HEK293 (cell line): ENCODE data around the gene ARHGEF4.

Experiments
- CTCF ChIA-PET: fragments of 350-600 bp; formaldehyde crosslinking; extraction: SDS; loops from one replicate; lab custom pipeline; 2021; ENCODE audit warnings: antibody characterized with exemption; lab: Yijun Ruan, JAX
- POLR2A ChIA-PET: fragments of 300-600 bp; formaldehyde crosslinking; extraction: SDS; loops from one replicate; lab custom pipeline; 2020; ENCODE audit warnings: antibody characterized with exemption, inconsistent platforms; lab: Yijun Ruan, JAX
- H3K27ac ChIP-seq: fragments of 200-500 bp; sonication (Bioruptor generic); 2 replicates; pipeline ENCODE4 v1.5.1; 2014; ENCODE audit warnings: low read depth, low read length, control low read depth, inconsistent platforms; ENCODE audit errors: extremely low read depth
- H3K36me3 ChIP-seq, 2 experiments: fragments of 200-500 bp in 1 of 2; sonication (Bioruptor generic) in 1 of 2; 1 replicate in 1 of 2; 2 replicates in 1 of 2; pipeline ENCODE4 v1.5.1; 2014 to 2017; ENCODE audit warnings: inconsistent platforms in 2 of 2, low read length in 2 of 2; ENCODE audit not compliant: control insufficient read depth in 2 of 2, insufficient read depth in 1 of 2
- H3K4me1 ChIP-seq: fragments of 200-500 bp; sonication (Bioruptor generic); 2 replicates; pipeline ENCODE4 v1.5.1; 2014; ENCODE audit warnings: mild to moderate bottlenecking, low read length, inconsistent platforms; ENCODE audit not compliant: control insufficient read depth, insufficient read depth
- H3K4me3 ChIP-seq: 2 replicates; pipeline ENCODE4 v1.5.1; 2011; ENCODE audit warnings: low read depth, mild to moderate bottlenecking, control low read depth, low read length, moderate library complexity
- H3K9me3 ChIP-seq: fragments of 200-500 bp; sonication (Bioruptor generic); 2 replicates; pipeline ENCODE4 v1.5.1; 2014; ENCODE audit warnings: low read depth, low read length, inconsistent platforms; ENCODE audit not compliant: control insufficient read depth, insufficient read depth
- GLIS1 ChIP-seq: fragments of 450-650 bp; formaldehyde crosslinking; IDR thresholded peaks from 2 replicates; pipeline ENCODE4 v1.5.1; 2016; ENCODE audit warnings: missing biosample characterization, missing genetic modification characterization
- GLIS2 ChIP-seq: fragments of 450-650 bp; formaldehyde crosslinking; IDR thresholded peaks from 2 replicates; pipeline ENCODE4 v1.5.1; 2016; ENCODE audit warnings: missing biosample characterization, missing genetic modification characterization
- HOXC10 ChIP-seq: sonication (generic); formaldehyde crosslinking; IDR thresholded peaks from 2 replicates; pipeline ENCODE4 v1.8.1; 2023; ENCODE audit warnings: mild to moderate bottlenecking, missing genetic modification reagents
- ZEB2 ChIP-seq: fragments of 450-650 bp; formaldehyde crosslinking; IDR thresholded peaks from 2 replicates; pipeline ENCODE4 v1.5.1; 2016; ENCODE audit warnings: missing biosample characterization, missing genetic modification characterization
- ZNF133 ChIP-seq: fragments of 450-650 bp; formaldehyde crosslinking; IDR thresholded peaks from 2 replicates; pipeline ENCODE4 v1.5.1; 2016; ENCODE audit warnings: missing biosample characterization, missing genetic modification characterization
- ZNF140 ChIP-seq: fragments of 450-650 bp; formaldehyde crosslinking; IDR thresholded peaks from 2 replicates; pipeline ENCODE4 v1.5.1; 2016; ENCODE audit warnings: missing biosample characterization, missing genetic modification characterization
- ZNF19 ChIP-seq: fragments of 450-650 bp; formaldehyde crosslinking; IDR thresholded peaks from 2 replicates; pipeline ENCODE4; 2016; ENCODE audit warnings: missing biosample characterization, missing genetic modification characterization, low read depth
- ZNF292 ChIP-seq: fragments of 450-650 bp; formaldehyde crosslinking; IDR thresholded peaks from 2 replicates; pipeline ENCODE4 v1.5.1; 2016; ENCODE audit warnings: low read depth, missing biosample characterization, missing genetic modification characterization, borderline replicate concordance
- ZNF324 ChIP-seq: fragments of 450-650 bp; formaldehyde crosslinking; IDR thresholded peaks from 2 replicates; pipeline ENCODE4 v1.5.1; 2016; ENCODE audit warnings: missing biosample characterization, missing genetic modification characterization
- ZNF366 ChIP-seq: fragments of 450-650 bp; formaldehyde crosslinking; conservative IDR thresholded peaks from 2 replicates; pipeline ENCODE4 v1.5.1; 2016; ENCODE audit warnings: missing biosample characterization, missing genetic modification characterization
- ZNF394 ChIP-seq: fragments of 450-650 bp; formaldehyde crosslinking; IDR thresholded peaks from 2 replicates; pipeline ENCODE4 v1.5.1; 2016; ENCODE audit warnings: missing biosample characterization, missing genetic modification characterization, mild to moderate bottlenecking, moderate library complexity, borderline replicate concordance
- ZNF404 ChIP-seq: fragments of 450-650 bp; formaldehyde crosslinking; IDR thresholded peaks from 2 replicates; pipeline ENCODE4 v1.5.1; 2017; ENCODE audit warnings: missing biosample characterization, missing genetic modification characterization
- ZNF423 ChIP-seq: fragments of 450-650 bp; formaldehyde crosslinking; IDR thresholded peaks from 2 replicates; pipeline ENCODE4 v1.5.1; 2016; ENCODE audit warnings: missing biosample characterization, missing genetic modification characterization
- ZNF571 ChIP-seq: fragments of 450-650 bp; formaldehyde crosslinking; IDR thresholded peaks from 2 replicates; pipeline ENCODE4 v1.5.0; 2017; ENCODE audit warnings: missing biosample characterization, missing genetic modification characterization
- ZNF610 ChIP-seq: fragments of 450-650 bp; formaldehyde crosslinking; IDR thresholded peaks from 2 replicates; pipeline ENCODE4 v1.5.1; 2016; ENCODE audit warnings: missing biosample characterization, missing genetic modification characterization, borderline replicate concordance
- ZNF623 ChIP-seq: fragments of 450-650 bp; formaldehyde crosslinking; IDR thresholded peaks from 2 replicates; pipeline ENCODE4 v1.5.1; 2016; ENCODE audit warnings: missing biosample characterization, missing genetic modification characterization
- TF ChIP-seq, protein P1 (sequence below): fragments of 450-650 bp; formaldehyde crosslinking; IDR thresholded peaks from 2 replicates; pipeline ENCODE4 v1.5.1; 2016; ENCODE audit warnings: missing biosample characterization, missing genetic modification characterization
- TF ChIP-seq, protein P2 (sequence below): fragments of 450-650 bp; formaldehyde crosslinking; IDR thresholded peaks from 2 replicates; pipeline ENCODE4 v1.5.1; 2016; ENCODE audit warnings: missing biosample characterization, missing genetic modification characterization
- TF ChIP-seq, protein P3 (sequence below): fragments of 450-650 bp; IDR thresholded peaks from 2 replicates; pipeline ENCODE4 v1.5.1; 2018; ENCODE audit warnings: missing biosample characterization, missing genetic modification characterization
- TF ChIP-seq, protein P4 (sequence below): fragments of 450-650 bp; formaldehyde crosslinking; IDR thresholded peaks from 2 replicates; pipeline ENCODE4 v1.5.1; 2016; ENCODE audit warnings: missing biosample characterization, missing genetic modification characterization

Gene ARHGEF4

DNA sequence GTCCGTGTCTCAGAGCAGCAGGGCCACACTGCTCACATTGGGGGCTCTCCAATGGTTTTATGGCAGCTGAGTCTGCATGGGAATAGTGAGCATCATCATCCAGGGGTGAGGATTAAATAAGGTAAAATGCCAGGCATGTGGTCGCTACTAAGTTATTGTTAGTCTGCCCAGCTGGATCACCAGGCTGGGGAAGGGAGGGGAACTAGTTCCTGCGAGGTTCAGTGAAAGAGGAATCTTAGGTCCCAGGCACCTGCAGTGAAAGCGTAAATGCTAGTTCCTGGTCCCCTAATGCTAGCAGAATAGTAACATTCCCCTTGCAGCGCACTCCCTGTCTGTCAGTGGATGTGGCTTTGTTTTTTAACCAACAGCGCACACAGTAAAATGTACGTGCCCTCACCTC is 60.1 kb downstream of the ARHGEF4 start:
- POLR2A ChIA-PET: no interaction called here
- TF ChIP-seq GLIS1 (tag by site-specific recombination) (no peak), ZNF623 (tag by site-specific recombination) (no peak), ZNF571 (tag by site-specific recombination) (no peak), ZNF292 (tag by site-specific recombination) (no peak), ZNF366 (tag by site-specific recombination) (no peak), ZNF404 (tag by site-specific recombination) (no peak), GLIS2 (tag by site-specific recombination) (no peak), ZNF423 (no peak), ZNF133 (no peak), ZEB2 (tag by site-specific recombination) (no peak), ZNF610 (tag by site-specific recombination) (no peak), ZNF324 (tag by site-specific recombination) (no peak), ZNF19 (tag by site-specific recombination) (no peak), ZNF140 (tag by site-specific recombination) (no peak), HOXC10 (CRISPR knock-in tag) (no peak), ZNF394 (no peak)
- TF ChIP-seq, protein P1, sequence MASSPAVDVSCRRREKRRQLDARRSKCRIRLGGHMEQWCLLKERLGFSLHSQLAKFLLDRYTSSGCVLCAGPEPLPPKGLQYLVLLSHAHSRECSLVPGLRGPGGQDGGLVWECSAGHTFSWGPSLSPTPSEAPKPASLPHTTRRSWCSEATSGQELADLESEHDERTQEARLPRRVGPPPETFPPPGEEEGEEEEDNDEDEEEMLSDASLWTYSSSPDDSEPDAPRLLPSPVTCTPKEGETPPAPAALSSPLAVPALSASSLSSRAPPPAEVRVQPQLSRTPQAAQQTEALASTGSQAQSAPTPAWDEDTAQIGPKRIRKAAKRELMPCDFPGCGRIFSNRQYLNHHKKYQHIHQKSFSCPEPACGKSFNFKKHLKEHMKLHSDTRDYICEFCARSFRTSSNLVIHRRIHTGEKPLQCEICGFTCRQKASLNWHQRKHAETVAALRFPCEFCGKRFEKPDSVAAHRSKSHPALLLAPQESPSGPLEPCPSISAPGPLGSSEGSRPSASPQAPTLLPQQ: no peak
- TF ChIP-seq, protein P2, sequence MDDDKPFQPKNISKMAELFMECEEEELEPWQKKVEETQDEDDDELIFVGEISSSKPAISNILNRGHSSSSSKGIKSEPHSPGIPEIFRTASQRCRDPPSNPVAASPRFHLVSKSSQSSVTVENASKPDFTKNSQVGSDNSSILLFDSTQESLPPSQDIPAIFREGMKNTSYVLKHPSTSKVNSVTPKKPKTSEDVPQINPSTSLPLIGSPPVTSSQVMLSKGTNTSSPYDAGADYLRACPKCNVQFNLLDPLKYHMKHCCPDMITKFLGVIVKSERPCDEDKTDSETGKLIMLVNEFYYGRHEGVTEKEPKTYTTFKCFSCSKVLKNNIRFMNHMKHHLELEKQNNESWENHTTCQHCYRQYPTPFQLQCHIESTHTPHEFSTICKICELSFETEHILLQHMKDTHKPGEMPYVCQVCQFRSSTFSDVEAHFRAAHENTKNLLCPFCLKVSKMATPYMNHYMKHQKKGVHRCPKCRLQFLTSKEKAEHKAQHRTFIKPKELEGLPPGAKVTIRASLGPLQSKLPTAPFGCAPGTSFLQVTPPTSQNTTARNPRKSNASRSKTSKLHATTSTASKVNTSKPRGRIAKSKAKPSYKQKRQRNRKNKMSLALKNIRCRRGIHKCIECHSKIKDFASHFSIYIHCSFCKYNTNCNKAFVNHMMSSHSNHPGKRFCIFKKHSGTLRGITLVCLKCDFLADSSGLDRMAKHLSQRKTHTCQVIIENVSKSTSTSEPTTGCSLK (tag by site-specific recombination): no peak
- TF ChIP-seq, protein P3, sequence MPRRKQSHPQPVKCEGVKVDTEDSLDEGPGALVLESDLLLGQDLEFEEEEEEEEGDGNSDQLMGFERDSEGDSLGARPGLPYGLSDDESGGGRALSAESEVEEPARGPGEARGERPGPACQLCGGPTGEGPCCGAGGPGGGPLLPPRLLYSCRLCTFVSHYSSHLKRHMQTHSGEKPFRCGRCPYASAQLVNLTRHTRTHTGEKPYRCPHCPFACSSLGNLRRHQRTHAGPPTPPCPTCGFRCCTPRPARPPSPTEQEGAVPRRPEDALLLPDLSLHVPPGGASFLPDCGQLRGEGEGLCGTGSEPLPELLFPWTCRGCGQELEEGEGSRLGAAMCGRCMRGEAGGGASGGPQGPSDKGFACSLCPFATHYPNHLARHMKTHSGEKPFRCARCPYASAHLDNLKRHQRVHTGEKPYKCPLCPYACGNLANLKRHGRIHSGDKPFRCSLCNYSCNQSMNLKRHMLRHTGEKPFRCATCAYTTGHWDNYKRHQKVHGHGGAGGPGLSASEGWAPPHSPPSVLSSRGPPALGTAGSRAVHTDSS: no peak
- TF ChIP-seq, protein P4, sequence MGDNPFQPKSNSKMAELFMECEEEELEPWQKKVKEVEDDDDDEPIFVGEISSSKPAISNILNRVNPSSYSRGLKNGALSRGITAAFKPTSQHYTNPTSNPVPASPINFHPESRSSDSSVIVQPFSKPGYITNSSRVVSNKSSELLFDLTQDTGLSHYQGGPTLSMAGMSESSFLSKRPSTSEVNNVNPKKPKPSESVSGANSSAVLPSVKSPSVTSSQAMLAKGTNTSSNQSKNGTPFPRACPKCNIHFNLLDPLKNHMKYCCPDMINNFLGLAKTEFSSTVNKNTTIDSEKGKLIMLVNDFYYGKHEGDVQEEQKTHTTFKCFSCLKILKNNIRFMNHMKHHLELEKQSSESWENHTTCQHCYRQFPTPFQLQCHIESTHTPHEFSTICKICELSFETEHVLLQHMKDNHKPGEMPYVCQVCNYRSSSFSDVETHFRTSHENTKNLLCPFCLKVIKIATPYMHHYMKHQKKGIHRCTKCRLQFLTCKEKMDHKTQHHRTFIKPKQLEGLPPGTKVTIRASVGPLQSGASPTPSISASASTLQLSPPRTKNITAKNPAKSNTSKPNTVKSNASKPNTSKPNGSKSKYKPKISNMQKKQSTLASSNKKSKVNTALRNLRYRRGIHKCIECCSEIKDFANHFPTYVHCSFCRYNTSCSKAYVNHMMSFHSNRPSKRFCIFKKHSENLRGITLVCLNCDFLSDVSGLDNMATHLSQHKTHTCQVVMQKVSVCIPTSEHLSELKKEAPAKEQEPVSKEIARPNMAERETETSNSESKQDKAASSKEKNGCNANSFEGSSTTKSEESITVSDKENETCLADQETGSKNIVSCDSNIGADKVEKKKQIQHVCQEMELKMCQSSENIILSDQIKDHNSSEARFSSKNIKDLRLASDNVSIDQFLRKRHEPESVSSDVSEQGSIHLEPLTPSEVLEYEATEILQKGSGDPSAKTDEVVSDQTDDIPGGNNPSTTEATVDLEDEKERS (tag by site-specific recombination): no peak
- Histone ChIP-seq H3K36me3 (no peaks in the 10 kb centered on the region), H3K27ac (no peak overlapping the region), H3K9me3 (no peaks in the 10 kb centered on the region), H3K4me3 (no peak overlapping the region), H3K4me1 (no peaks in the 10 kb centered on the region)
- CTCF ChIA-PET: interaction anchor here (0.7 to 1.0 kb wide), 2 partner anchors 23 to 569 kb away, joined by 3 to 4 read pairs; no protein-coding TSS in a partner anchor
